GM11168 (cell line): ENCODE results near the gene POLD4.

Source experiments
- in situ Hi-C: fragments of 300-500 bp; cut with MboI; formaldehyde crosslinking; loops from one replicate; pipeline ENCODE4 v1.12.0; 2022; ENCODE audit warnings: low sequenced_read_pairs; ENCODE audit not compliant: unreplicated experiment

POLD4 gene

DNA sequence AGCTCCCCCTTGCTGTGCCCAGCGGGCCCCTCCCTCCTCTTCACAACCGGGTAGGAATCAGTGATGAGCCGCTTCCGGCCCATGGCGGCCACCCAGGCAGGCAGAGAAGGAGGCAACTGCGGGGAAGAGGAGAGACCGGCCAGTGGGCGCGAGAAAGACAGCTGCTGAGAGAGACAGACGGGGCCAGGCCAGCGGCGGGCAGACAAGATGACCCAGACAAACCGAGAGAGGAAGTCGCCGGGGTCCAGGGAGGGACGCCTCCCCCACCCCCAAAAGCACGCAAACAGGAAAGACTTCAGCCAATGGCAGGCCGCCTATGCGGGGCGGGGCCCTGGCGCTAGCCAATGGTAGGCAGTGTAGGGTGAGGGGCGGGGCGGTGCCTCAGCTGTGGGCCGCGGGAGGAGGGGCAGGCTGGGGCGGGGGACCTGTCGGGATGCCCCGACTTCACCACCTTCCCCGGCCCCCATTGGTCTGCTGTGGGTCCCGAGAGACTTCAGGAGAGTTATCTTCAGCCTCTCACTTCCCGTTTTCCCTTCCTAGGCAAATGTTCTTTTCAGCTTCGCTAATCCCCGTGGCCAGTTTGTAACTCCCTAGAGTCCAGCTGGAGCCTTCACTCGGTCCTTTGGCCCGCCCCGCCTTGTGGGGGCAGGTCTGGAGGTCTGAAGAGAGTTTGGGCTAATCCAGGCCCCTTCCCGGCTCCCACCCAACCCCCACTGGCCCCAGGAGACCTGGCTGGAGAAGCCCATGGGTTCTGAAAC, at the start of gene POLD4:
Gene POLD4 (minus strand): TSS at position 230 of the 758 bp plus-strand sequence. CDS start 147 bp downstream, at position 83.
- in situ Hi-C loops: loop anchor here (5.0 kb wide), 1 partner anchor 34 kb away; no protein-coding TSS in a partner anchor

- in situ Hi-C loops: loop anchor here (10.0 kb wide), 1 partner anchor 102 kb away; the partner anchor contains the start of genes CDK2AP2 and PITPNM1
Measured at GRCh38 chr11:67403085-67403484, 49.7 kb upstream of the POLD4 start.

GRCh38 chr11:67402192-67402839, 49.0 kb upstream of the POLD4 start:
- in situ Hi-C loops: loop anchor here (10.0 kb wide), 1 partner anchor 102 kb away; the partner anchor contains the start of genes CDK2AP2 and PITPNM1

GRCh38 chr11:67401495-67402191, 48.3 kb upstream of the POLD4 start, which contains the start of gene PPP1CA:
TSS of gene PPP1CA (minus strand) at chr11:67401858. CDS start at chr11:67401782, 76 bp downstream.
- in situ Hi-C loops: loop anchor here (10.0 kb wide), 1 partner anchor 103 kb away; the partner anchor contains the start of genes CDK2AP2 and PITPNM1

- in situ Hi-C loops: loop anchor here (10.0 kb wide), 1 partner anchor 104 kb away; the partner anchor contains the start of genes CDK2AP2 and PITPNM1
Measured at GRCh38 chr11:67400942-67401494, 47.7 kb upstream of the POLD4 start.

GRCh38 chr11:67400251-67400941, 47.0 kb upstream of the POLD4 start:
- in situ Hi-C loops: loop anchor here (10.0 kb wide), 1 partner anchor 104 kb away; the partner anchor contains the start of genes CDK2AP2 and PITPNM1

DNA sequence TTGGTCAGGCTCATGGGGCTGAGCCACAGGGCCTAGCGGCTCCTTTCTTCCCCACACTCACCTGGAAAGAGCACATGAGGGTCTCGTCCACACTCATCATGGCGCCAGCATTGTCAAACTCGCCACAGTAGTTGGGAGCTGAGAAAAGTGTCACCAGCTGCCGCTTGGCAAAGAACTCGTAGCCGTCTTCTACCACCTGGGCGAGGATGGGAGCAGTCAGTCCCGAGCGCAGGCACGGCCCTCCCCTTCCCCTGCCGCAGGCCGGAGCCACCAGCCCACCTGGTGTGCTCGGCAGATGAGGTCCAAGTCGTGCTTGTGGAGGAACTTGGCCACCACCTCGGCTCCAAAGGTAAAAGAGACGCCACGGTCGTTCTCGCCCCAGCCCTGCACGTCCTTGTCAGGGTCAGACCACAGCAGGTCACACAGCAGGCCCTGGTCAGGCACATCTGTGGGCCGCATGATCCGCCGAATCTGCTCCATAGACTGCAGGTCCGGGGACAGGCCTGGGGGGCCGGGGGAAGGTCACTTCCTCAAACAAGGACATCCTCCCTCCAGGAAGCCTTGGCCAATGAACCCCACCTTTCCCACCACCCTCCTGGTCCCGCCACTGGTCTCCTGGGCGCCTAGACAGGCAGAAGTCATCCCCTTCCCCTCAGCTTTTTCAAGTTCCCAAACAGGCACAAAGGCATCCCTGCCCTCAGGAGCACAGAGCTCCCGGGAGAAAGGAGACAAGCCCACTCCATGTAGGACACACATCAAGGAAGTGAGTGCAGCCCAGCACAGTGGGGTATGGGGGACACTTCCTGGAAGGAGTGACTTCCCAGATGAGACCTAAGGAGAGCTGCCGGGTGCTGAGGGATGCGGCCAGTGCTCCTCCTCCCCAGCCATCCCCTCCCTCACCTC, 45.6 kb upstream of the POLD4 start:
- in situ Hi-C loops: no loop called here

DNA sequence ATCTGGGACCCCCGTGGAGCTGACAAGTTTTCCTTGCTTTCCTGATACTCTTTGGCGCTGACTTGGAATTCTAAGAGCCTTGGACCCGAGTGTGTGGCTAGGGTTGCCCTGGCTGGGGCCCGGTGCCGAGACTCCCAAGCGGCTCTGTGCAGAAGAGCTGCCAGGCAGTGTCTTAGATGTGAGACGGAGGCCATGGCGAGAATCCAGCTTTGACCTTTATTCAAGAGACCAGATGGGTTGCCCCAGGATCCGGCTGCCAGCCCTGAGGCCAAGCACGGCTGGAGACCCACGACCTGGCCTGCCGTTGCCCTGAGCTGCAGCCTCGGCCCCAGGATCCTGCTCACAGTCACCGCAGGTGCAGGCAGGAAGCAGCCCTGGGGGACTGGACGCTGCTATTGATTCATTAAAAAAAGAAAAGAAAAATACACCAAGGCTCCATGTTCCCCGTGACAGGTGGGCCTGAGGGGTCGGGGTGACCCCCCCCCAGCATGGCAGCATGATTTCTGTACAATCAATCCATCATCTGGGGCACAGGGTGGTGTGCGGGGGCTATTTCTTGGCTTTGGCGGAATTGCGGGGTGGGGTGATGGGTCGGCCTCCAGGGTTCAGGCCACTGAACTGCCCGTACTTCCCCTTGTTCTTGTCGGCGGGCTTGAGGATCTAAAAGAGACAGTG, 44.8 kb upstream of the POLD4 start:
- in situ Hi-C loops: no loop called here

DNA sequence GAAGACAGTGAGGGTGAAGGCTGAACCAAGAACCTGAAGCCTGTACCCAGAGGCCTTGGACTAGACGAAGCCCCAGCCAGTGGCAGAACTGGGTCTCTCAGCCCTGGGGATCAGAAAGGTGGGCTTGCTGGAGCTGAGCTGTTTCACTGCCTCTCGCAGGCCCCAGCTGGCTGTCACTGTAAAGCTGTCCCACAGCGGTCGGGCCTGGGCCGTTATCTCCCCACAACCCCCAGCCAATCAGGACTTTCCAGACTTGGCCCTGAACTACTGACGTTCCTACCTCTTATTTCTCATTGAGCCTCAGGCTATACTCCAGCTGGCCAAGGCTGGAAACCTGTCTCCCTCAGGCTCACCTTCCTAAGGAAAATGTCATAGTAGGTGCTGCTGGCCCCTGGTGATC, 44.2 kb upstream of the POLD4 start:
- in situ Hi-C loops: no loop called here

DNA sequence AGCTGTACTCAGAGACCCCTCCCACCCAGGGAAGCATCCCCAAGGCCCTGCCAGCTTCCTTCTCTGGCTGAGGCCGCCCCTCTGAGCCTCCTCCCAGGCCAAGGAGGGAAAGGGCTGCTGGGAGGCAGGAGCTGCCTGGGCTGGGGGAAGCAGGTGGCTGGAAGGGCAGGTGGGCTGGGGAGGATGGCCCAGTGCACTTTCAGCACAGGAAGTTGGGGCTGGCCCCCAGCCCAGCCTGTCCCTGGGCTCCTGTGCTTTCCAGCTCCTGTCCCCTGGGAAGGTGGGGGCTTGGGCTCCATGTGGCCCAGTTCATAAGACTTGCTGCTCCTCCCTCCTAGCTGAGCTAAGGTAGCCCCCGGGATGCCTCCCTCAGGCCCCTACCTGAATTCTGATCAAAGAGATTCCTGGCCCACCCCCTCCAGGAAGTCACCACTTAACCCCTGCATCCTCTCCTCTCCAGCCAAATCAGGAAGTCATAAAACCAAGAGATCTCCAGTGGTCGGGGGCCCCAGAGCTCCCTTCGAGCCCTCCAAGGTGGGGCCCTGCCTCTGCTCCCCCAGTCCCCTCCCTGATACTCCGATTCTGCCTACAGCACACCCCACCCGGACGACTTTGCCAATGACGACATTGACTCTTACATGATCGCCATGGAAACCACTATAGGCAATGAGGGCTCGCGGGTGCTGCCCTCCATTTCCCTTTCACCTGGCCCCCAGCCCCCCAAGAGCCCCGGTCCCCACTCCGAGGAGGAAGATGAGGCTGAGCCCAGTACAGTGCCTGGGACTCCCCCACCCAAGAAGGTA, 43.4 kb upstream of the POLD4 start:
- in situ Hi-C loops: no loop called here

DNA sequence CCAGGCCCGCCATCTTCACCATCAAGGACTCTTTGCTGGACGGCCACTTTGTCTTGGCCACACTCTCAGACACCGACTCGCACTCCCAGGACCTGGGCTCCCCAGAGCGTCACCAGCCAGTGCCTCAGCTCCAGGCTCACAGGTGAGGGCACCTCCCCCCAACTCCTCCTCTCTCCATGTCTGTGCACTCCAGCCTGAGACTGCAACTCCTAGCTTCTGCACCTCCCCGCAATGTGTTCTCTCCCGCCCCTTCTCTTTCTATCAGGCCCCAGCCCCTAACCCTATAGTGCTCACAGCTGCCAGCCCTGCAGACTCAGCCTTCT, 42.9 kb upstream of the POLD4 start:
- in situ Hi-C loops: no loop called here

- in situ Hi-C loops: no loop called here
Measured at GRCh38 chr11:67395555-67396258, 42.4 kb upstream of the POLD4 start.

DNA sequence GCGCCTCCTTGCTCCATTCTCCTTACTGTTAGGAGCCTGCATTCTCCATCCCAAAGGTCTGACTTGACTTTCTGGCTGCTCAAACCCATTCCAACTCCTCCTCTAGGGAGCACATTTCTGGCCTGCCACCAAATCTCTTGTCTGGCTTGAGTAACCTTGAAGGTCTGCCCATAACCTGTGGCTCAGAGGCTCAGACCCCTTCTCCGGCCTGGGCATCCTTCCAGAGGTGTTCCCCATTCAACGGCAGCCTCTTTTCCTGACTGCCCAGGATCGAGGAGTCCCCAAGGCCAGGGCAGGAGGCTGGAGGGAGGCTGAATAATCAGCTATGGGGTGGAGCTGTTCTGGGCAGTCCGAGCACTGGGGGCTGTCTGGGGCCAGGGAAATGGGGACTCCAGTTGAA, 40.6 kb upstream of the POLD4 start:
- in situ Hi-C loops: no loop called here

- in situ Hi-C loops: no loop called here
Measured at GRCh38 chr11:67393437-67393836, 40.1 kb upstream of the POLD4 start.

DNA sequence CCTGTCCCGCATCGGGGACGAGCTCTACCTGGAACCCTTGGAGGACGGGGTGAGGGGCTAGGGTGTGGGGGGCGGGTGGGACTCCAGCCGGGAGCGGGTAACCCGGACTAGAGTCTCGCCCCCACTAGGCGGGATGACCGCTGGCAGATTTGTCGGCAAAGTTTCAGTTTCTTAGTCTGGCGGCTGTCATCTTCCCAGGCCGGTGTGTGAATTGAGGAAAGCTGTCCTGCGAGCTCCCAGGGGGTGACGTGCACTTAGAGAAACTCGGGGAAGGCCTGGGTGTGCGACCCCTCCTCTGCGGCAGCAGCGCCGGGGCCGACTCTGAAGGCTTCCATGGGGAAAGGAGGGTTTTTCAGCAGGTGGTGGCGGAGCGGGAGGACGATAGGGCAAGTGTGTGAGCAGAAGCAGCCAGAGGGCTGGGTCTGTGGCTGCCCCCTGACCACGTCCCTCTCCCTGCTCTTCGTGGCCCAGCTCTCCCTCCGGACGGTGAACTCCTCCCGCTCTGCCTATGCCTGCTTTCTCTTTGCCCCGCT, 38.9 kb upstream of the POLD4 start:
- in situ Hi-C loops: no loop called here

DNA sequence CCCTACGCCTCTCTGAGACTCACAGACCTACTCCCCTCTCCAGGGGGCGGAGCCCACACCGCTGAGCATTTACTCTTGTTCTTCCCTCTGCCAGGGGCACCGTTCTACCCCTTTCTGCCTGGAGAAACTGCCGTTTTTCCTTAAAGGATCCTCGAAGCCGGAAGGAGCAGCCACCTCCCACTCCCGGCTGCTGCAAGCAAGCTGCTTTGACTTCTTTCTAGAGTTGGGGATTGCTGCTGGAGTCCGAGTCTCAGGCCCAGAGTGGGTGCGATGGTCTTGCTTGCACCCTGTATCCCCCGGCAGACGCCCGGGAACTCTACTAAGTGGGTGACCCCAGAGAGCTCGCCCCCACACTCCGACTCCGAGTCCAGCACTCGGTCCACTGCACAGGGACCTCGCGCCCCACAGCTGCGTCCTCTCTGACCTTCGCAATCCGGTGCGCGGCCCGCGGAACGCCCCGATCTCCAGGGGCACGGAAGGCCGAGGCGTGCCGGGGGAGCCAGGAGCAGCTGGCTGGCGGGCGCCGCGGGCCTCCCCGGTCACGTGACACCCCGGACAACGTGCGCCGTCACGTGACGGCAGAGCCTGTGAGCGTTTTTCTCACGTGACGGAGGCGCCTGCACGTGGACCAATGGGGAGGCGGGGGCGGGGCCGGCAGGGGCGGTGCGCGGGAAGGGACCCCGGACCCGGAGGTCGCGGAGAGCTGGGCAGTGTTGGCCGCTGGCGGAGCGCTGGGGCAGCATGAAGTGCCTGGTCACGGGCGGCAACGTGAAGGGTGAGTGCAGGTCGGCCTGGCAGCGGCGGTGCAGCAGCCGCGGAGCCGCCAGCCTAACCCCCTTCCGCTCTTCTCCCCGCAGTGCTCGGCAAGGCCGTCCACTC, 38.2 kb upstream of the POLD4 start, which contains the start of gene RAD9A:
Gene RAD9A (plus strand): TSS at position 683 of the 879 bp plus-strand sequence. CDS start 59 bp downstream, at position 742.
- in situ Hi-C loops: no loop called here
